BLaER1 (cell line): Measurements from ENCODE around the gene JHY.

ENCODE experiments used
- H3K27ac ChIP-seq: shearing (Covaris generic); formaldehyde crosslinking; 2 replicates; pipeline ENCODE4 v1.8.1; 2022
- H3K27me3 ChIP-seq: shearing (Covaris generic); formaldehyde crosslinking; 2 replicates; pipeline ENCODE4 v1.8.1; 2022
- H3K36me3 ChIP-seq: shearing (Covaris generic); formaldehyde crosslinking; 2 replicates; pipeline ENCODE4 v1.8.1; 2022
- H3K4me1 ChIP-seq: shearing (Covaris generic); formaldehyde crosslinking; 2 replicates; pipeline ENCODE4 v1.8.1; 2022
- H3K4me2 ChIP-seq: shearing (Covaris generic); formaldehyde crosslinking; 2 replicates; pipeline ENCODE4 v1.8.1; 2022
- H3K4me3 ChIP-seq: shearing (Covaris generic); formaldehyde crosslinking; 2 replicates; pipeline ENCODE4 v1.8.1; 2022
- H3K9ac ChIP-seq: shearing (Covaris generic); formaldehyde crosslinking; 2 replicates; pipeline ENCODE4 v1.8.1; 2022
- H3K9me3 ChIP-seq: shearing (Covaris generic); formaldehyde crosslinking; 2 replicates; pipeline ENCODE4 v1.8.1; 2022
- H4K20me1 ChIP-seq: shearing (Covaris generic); formaldehyde crosslinking; 2 replicates; pipeline ENCODE4 v1.8.1; 2022
- Cebpa-rat ChIP-seq: shearing (Covaris generic); IDR thresholded peaks from 2 replicates; pipeline ENCODE4 v1.8.1; 2022

JHY gene

DNA sequence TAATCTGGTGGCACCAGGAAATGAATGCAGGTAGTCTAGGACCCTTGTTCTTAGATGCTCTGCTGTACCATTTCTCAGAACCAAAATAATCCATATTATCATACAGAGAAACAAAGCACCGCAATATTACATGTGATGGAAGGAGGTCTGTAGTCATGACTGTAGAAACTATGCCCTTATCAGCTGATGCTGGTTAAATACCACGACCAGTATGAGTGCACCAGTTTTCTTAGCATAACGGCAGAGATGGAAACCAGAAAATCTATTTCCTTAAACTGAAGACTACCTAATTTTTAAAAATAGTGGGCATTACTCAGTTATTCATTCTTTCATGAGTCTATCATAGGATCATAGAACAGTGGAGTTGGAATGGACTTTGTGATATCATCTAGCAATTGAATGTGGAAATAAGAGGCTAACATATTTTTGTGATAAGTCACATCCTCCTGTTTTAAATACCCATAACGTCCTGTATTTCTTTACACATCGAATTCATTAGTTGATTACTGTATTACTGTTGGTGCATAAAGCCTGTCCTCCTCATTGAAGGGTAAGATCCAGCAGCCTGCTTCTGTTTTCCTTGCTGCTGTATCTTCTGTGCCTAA is 15.1 kb downstream of the JHY start:
- Histone ChIP-seq H4K20me1 (no peaks in the 10 kb centered on the region), H3K27ac (no peak overlapping the region), H3K9me3 (no peaks in the 10 kb centered on the region), H3K27me3 (no peaks in the 10 kb centered on the region), H3K36me3 (no peaks in the 10 kb centered on the region), H3K4me2 (no peak overlapping the region), H3K4me3 (no peak overlapping the region), H3K4me1 (peaks cover 46% of the 10 kb centered on the region), H3K9ac (no peak overlapping the region)
- TF ChIP-seq Cebpa-rat, result no peak

DNA sequence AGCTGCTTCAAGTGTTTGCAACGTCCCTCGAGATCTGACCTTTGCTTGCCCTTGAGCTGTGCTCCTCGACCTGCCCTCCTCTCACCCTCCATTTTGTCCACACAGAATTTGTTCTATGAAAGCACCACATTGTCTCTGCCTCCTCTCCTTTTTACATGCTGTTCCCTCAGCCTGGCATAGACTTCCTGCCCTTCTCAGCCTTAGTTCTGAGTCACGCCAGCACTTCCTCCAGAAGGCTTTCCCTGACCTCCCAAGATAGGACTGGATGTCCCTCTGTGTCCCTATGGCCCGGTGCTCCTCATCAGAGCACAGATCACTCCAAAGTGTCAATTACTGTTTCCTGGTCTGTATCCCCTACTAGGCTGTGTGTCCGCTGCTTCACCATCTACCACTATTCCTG is 16.2 kb downstream of the JHY start:
- peaks cover 35% of the 10 kb centered on the region for H3K4me1 ChIP-seq
- no peaks in the 10 kb centered on the region for H4K20me1 ChIP-seq
- H3K27ac ChIP-seq, result no peak overlapping the region
- H3K4me3 ChIP-seq, result no peak overlapping the region
- no peak overlapping the region for H3K9ac ChIP-seq
- no peak overlapping the region for H3K4me2 ChIP-seq
- no peak for TF ChIP-seq Cebpa-rat
- H3K27me3 ChIP-seq, result no peaks in the 10 kb centered on the region
- H3K9me3 ChIP-seq, result no peaks in the 10 kb centered on the region
- H3K36me3 ChIP-seq, result no peaks in the 10 kb centered on the region

DNA sequence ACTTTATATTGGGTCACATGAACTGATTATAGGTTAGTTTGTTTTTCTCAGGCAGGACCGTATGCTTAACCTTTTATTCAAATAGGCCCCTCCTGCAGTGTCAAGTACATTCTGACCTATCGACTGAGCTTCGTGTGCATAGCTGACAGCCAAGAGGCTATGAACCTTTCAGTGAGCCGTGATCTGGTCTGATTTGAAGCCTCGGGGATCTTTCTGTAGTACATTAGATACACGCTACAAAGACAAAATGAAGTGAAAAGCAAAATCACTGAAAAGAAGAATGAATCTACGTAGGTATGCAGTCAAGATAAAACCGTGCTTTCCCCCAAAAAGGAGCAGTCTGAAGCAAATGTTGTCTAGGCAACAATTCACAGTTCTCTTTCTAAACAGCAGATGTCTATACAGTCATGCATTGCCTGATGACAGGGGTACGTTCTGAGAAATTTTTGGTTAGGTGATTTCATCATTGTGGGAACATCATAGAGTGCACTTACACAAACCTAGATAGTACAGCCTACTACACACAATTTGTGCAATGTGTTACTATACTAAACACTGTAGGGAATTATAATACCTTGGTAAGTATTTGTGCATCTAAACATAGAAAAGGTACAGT is 18.1 kb downstream of the JHY start:
- Histone ChIP-seq H3K4me3 (no peak overlapping the region), H3K27ac (no peak overlapping the region), H3K27me3 (no peaks in the 10 kb centered on the region), H3K4me1 (peaks cover 21% of the 10 kb centered on the region), H3K4me2 (no peak overlapping the region), H4K20me1 (no peaks in the 10 kb centered on the region), H3K36me3 (no peaks in the 10 kb centered on the region), H3K9ac (no peak overlapping the region), H3K9me3 (no peaks in the 10 kb centered on the region)
- no peak for TF ChIP-seq Cebpa-rat

DNA sequence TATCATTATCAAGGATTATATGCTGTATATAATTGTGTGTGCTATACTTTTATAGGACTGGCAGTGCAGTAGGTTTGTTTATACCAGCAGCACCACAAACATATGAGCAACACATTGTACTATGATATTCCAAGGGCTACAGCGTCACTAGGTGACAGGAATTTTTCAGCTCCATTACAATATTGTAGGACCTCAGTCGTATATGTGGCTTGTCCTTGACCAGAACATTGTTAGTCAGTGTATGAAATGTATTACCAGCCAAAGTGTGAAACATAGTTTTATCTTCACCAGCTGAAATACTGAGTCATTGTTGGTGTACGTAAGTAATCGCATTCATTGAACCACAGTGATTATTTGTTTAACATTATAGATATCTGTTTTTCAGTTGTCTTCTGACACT is 20.4 kb downstream of the JHY start:
- H3K4me3 ChIP-seq, result no peak overlapping the region
- no peak overlapping the region for H3K4me2 ChIP-seq
- H3K27me3 ChIP-seq, result no peaks in the 10 kb centered on the region
- H3K9ac ChIP-seq, result no peak overlapping the region
- TF ChIP-seq Cebpa-rat, result no peak
- H3K4me1 ChIP-seq, result 0 out of 2 replicates have a peak, but pooled peaks cover 5% of the 10 kb centered on the region
- no peak overlapping the region for H3K27ac ChIP-seq
- no peaks in the 10 kb centered on the region for H3K9me3 ChIP-seq
- H4K20me1 ChIP-seq, result no peaks in the 10 kb centered on the region
- no peaks in the 10 kb centered on the region for H3K36me3 ChIP-seq

GRCh38 chr11:122910775-122911174 is 28.2 kb downstream of the JHY start:
- TF ChIP-seq Cebpa-rat, result no peak
- H3K36me3 ChIP-seq, result no peaks in the 10 kb centered on the region
- H3K4me3 ChIP-seq, result no peak overlapping the region
- H3K9ac ChIP-seq, result no peak overlapping the region
- no peaks in the 10 kb centered on the region for H3K27me3 ChIP-seq
- H3K4me2 ChIP-seq, result no peak overlapping the region
- no peak overlapping the region for H3K27ac ChIP-seq
- H3K4me1 ChIP-seq, result no peaks in the 10 kb centered on the region
- no peaks in the 10 kb centered on the region for H4K20me1 ChIP-seq
- no peaks in the 10 kb centered on the region for H3K9me3 ChIP-seq

DNA sequence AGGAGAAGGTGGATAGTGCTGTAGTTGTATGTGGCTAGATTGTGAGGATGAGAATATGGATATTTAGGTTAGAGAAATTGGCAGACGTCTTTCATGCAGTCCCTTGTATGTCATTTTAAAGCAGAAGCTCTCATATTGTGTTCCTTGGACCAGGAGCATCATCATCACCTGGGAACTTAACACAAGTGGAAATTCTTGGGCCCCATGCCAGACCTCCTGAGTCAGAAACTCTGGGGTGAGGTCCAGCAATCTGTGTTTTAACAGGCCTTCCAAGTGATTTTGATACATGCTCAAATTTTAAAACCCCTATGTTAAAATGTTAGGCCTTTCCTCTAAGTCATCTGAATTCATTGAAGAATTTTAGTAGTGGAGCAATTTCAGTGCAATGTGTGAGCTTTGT is 34.8 kb downstream of the JHY start:
- TF ChIP-seq Cebpa-rat, result no peak
- Histone ChIP-seq H3K27me3 (no peaks in the 10 kb centered on the region), H3K27ac (no peak overlapping the region), H4K20me1 (no peaks in the 10 kb centered on the region), H3K9ac (no peak overlapping the region), H3K4me2 (no peak overlapping the region), H3K4me3 (no peak overlapping the region), H3K36me3 (no peaks in the 10 kb centered on the region), H3K4me1 (no peaks in the 10 kb centered on the region), H3K9me3 (no peaks in the 10 kb centered on the region)

GRCh38 chr11:122918734-122919133 is 36.2 kb downstream of the JHY start:
- no peaks in the 10 kb centered on the region for H3K36me3 ChIP-seq
- H3K9ac ChIP-seq, result no peak overlapping the region
- H3K4me1 ChIP-seq, result no peaks in the 10 kb centered on the region
- no peaks in the 10 kb centered on the region for H3K9me3 ChIP-seq
- no peaks in the 10 kb centered on the region for H4K20me1 ChIP-seq
- H3K4me3 ChIP-seq, result no peak overlapping the region
- no peaks in the 10 kb centered on the region for H3K27me3 ChIP-seq
- TF ChIP-seq Cebpa-rat, result no peak
- no peak overlapping the region for H3K27ac ChIP-seq
- H3K4me2 ChIP-seq, result no peak overlapping the region

DNA sequence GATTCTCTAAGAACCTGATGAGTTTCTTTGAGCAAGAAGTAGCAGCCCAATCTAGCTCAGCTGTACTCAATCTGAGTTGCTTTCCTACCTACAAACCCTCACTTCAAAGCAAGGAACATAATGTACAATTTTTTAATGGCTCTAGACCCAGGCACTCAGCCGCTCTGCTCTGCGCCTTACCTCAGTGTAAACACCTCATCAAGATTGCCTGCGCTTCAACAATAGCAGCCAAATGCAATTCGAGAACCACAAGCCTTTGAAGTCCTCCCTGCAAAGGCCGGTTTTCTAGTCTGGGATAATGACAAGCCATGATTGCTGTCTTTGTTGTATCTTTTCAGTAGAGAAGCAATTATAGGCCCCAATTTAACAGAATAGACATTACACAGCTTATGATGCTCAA is 38.0 kb downstream of the JHY start:
- Histone ChIP-seq H4K20me1 (no peaks in the 10 kb centered on the region), H3K9me3 (no peaks in the 10 kb centered on the region), H3K4me1 (no peaks in the 10 kb centered on the region), H3K36me3 (no peaks in the 10 kb centered on the region), H3K9ac (no peak overlapping the region), H3K27me3 (no peaks in the 10 kb centered on the region), H3K27ac (no peak overlapping the region), H3K4me2 (no peak overlapping the region), H3K4me3 (no peak overlapping the region)
- TF ChIP-seq Cebpa-rat, result no peak

GRCh38 chr11:122922893-122923292 is 40.3 kb downstream of the JHY start:
- Histone ChIP-seq H3K27ac (no peak overlapping the region), H3K9ac (no peak overlapping the region), H3K4me2 (no peak overlapping the region), H4K20me1 (no peaks in the 10 kb centered on the region), H3K36me3 (no peaks in the 10 kb centered on the region), H3K4me3 (no peak overlapping the region), H3K9me3 (no peaks in the 10 kb centered on the region), H3K27me3 (no peaks in the 10 kb centered on the region), H3K4me1 (no peaks in the 10 kb centered on the region)
- no peak for TF ChIP-seq Cebpa-rat

- no peaks in the 10 kb centered on the region for H4K20me1 ChIP-seq
- H3K27ac ChIP-seq, result no peak overlapping the region
- H3K4me2 ChIP-seq, result no peak overlapping the region
- no peak overlapping the region for H3K9ac ChIP-seq
- H3K9me3 ChIP-seq, result no peaks in the 10 kb centered on the region
- no peaks in the 10 kb centered on the region for H3K36me3 ChIP-seq
- no peak overlapping the region for H3K4me3 ChIP-seq
- no peaks in the 10 kb centered on the region for H3K27me3 ChIP-seq
- H3K4me1 ChIP-seq, result no peaks in the 10 kb centered on the region
- no peak for TF ChIP-seq Cebpa-rat
Measured at GRCh38 chr11:122923302-122923701, 40.7 kb downstream of the JHY start.

DNA sequence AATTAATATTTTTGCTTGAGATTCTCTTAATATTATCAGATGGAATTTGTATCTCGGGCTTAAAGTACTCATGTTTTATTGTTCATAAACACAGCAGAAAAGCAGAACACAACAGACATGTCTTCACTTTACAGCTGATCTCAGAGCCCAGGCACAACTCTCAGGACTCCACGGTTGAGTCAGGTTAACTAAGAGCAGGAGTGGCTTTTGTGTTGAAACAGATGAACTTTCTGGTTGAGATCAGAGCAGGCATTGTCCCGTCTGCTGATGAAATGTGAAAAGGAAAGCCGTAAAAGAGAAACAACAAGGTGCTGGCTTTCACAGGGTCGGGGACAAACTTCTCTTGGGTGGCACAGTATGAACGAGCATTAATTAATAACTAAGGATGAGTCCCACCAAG is 49.0 kb downstream of the JHY start:
- Histone ChIP-seq H4K20me1 (no peaks in the 10 kb centered on the region), H3K4me3 (no peak overlapping the region), H3K27me3 (no peaks in the 10 kb centered on the region), H3K36me3 (no peaks in the 10 kb centered on the region), H3K27ac (no peak overlapping the region), H3K4me1 (no peaks in the 10 kb centered on the region), H3K9ac (no peak overlapping the region), H3K9me3 (no peaks in the 10 kb centered on the region), H3K4me2 (no peak overlapping the region)
- TF ChIP-seq Cebpa-rat, result no peak
